Measurements from ENCODE around the gene CYP1A1. TPM values are rescaled to one million over a fixed set of nuclear protein-coding genes. Genes with fewer than 3 reads are reported as not detected.

CYP1A1 gene
- total RNA-seq, 1 experiment from 2014 or later, result not detected

DNA sequence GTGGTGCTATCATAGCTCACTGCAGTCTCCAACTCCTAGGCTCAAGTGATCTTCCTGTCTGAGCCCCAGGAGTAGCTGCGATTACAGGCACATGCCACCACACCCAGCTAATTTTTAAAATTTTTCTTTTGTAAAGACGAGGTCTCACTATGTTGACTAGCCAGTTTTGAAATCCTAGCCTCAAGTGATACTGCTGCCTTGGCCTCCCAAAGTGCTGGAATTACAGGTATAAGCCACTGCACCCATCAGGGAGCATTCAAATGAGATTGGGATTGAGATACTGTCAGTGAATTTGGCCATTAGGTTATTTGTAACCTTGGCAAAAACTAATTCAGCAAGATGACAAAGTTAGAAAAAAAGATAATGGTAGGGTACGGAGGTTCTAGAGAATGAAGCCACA, 51.2 kb downstream of the CYP1A1 start:
- Mint-ChIP-seq H3K4me1 (ENCODE audit: insufficient read depth, unreplicated experiment) (no peaks in the 10 kb centered on the region), H3K27ac (ENCODE audit: low read depth, unreplicated experiment) (no peak overlapping the region), H3K9me3 (ENCODE audit: unreplicated experiment) (no peaks in the 10 kb centered on the region), H3K4me3 (ENCODE audit: unreplicated experiment) (no peak overlapping the region), H3K36me3 (ENCODE audit: insufficient read depth, unreplicated experiment) (peaks cover 50% of the 10 kb centered on the region), H3K27me3 (ENCODE audit: insufficient read depth, unreplicated experiment) (no peaks in the 10 kb centered on the region)
- no peak for DNase-seq (ENCODE audit: unreplicated experiment)
- intact Hi-C loops (cut with micrococcal nuclease), result no loop called here
- BruUV-seq (replicated peaks), result no TSS peak
- ChIA-PET POLR2A (no interaction called here), CTCF (no interaction called here)
- TF ChIP-seq, protein P1, sequence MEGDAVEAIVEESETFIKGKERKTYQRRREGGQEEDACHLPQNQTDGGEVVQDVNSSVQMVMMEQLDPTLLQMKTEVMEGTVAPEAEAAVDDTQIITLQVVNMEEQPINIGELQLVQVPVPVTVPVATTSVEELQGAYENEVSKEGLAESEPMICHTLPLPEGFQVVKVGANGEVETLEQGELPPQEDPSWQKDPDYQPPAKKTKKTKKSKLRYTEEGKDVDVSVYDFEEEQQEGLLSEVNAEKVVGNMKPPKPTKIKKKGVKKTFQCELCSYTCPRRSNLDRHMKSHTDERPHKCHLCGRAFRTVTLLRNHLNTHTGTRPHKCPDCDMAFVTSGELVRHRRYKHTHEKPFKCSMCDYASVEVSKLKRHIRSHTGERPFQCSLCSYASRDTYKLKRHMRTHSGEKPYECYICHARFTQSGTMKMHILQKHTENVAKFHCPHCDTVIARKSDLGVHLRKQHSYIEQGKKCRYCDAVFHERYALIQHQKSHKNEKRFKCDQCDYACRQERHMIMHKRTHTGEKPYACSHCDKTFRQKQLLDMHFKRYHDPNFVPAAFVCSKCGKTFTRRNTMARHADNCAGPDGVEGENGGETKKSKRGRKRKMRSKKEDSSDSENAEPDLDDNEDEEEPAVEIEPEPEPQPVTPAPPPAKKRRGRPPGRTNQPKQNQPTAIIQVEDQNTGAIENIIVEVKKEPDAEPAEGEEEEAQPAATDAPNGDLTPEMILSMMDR (IDR thresholded peaks at IDR 0.05; ENCODE audit: unreplicated experiment), result no peak

DNA sequence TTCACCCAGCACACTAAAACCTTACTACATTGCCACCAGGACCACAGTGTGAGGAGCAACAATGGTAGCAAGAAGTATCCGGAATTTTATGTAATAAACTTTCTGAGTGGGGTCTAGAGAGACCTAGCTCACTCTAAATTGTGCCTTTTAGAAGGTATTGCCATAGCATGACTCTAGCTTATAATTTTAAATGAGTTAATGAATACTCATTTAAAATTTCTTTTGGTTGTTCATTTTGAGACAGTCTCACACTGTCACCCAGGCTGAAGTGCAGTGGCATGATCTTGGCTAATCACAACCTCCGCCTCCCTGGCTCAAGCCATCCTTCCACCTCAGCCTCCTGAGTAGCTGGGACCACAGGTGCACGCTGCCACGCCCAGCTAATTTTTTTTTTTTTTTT, 55.7 kb downstream of the CYP1A1 start:
- POLR2A ChIA-PET, result interaction anchor here (0.8 kb wide), 1 partner anchor 129 kb away, joined by 3 read pairs; no protein-coding TSS in a partner anchor
- Mint-ChIP-seq H3K9me3 (ENCODE audit: unreplicated experiment) (no peaks in the 10 kb centered on the region), H3K27ac (ENCODE audit: low read depth, unreplicated experiment) (no peak overlapping the region), H3K36me3 (ENCODE audit: insufficient read depth, unreplicated experiment) (peaks cover 61% of the 10 kb centered on the region), H3K4me3 (ENCODE audit: unreplicated experiment) (no peak overlapping the region), H3K4me1 (ENCODE audit: insufficient read depth, unreplicated experiment) (no peaks in the 10 kb centered on the region), H3K27me3 (ENCODE audit: insufficient read depth, unreplicated experiment) (no peaks in the 10 kb centered on the region)
- DNase-seq (ENCODE audit: unreplicated experiment), result no peak
- TF ChIP-seq, protein P1 (IDR thresholded peaks at IDR 0.05; ENCODE audit: unreplicated experiment), result no peak
- CTCF ChIA-PET, result interaction anchor here (0.6 kb wide), 2 partner anchors 29 to 100 kb away, joined by 3 to 4 read pairs; no protein-coding TSS in a partner anchor
- no TSS peak for BruUV-seq (replicated peaks)
- intact Hi-C loops (cut with micrococcal nuclease), result no loop called here

Other genes with a start within 250 kb of the CYP1A1 start
- 4.7 and 6.2 TPM in 2 replicates for gene ARID3B, start 184.3 kb downstream of the CYP1A1 start, total RNA-seq (2022)
- 57.8 and 62.8 TPM in 2 replicates for gene CLK3, start 109.7 kb downstream of the CYP1A1 start, total RNA-seq (2022)
- gene EDC3, start 29.5 kb downstream of the CYP1A1 start, total RNA-seq (2022), result 42.8 and 53.3 TPM in 2 replicates
- not detected in 2 replicates for gene CYP1A2, start 23.3 kb upstream of the CYP1A1 start, total RNA-seq (2022)
- 50.4 and 65.3 TPM in 2 replicates for gene CSK, start 56.6 kb upstream of the CYP1A1 start, total RNA-seq (2022)
- 0.23 TPM in 1 of 2 replicates, not detected in the other for gene LMAN1L, start 87.3 kb upstream of the CYP1A1 start, total RNA-seq (2022)
- not detected in 2 replicates for gene CPLX3, start 101.1 kb upstream of the CYP1A1 start, total RNA-seq (2022)
- 27.6 and 31.3 TPM in 2 replicates for gene ULK3, start 117.6 kb upstream of the CYP1A1 start, total RNA-seq (2022)
- gene SCAMP2, start 147.8 kb upstream of the CYP1A1 start, total RNA-seq (2022), result 64.4 and 67.7 TPM in 2 replicates
- 30.8 and 31.4 TPM in 2 replicates for gene MPI, start 164.5 kb upstream of the CYP1A1 start, total RNA-seq (2022)
- 62.9 and 68.4 TPM in 2 replicates for gene FAM219B, start 181.3 kb upstream of the CYP1A1 start, total RNA-seq (2022)
- 295 and 339 TPM in 2 replicates for gene COX5A, start 212.5 kb upstream of the CYP1A1 start, total RNA-seq (2022)
- gene RPP25, start 231.2 kb upstream of the CYP1A1 start, total RNA-seq (2022), result 0.17 TPM in 1 of 2 replicates, not detected in the other

All from MCF 10A (cell line).